Measurements from ENCODE around the gene PIEZO2.

DNA sequence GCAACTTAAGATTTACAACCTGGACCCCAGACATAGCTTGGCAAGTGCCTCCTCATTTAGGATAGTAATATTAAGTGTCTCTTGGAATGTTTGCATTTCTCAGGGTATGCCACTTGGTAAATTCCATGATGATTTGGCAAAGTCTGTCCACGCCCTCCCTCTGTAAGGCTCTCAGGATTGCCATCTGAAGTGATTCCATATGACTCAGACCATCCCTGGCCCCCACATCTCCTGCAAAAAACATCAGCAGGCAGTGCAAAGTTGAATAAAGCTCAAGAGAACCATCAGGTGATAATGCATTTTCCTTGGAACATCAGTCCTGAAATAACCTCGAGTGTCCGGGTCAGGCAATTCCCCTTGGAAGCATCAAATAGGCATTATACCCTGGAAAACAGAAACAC is 27.1 kb upstream of the PIEZO2 start:
- no peak for TF ChIP-seq POLR2AphosphoS5 (IDR thresholded peaks at IDR 0.05; ENCODE audit: low read depth, low read length)
- TF ChIP-seq TAF1 (IDR thresholded peaks at IDR 0.05; ENCODE audit: borderline replicate concordance, low read depth, low read length), result no peak

Data from GM12892 (cell line).